Karpas-422 (cell line): ENCODE measurements around the gene RPA4. TPM values are rescaled to one million over a fixed set of nuclear protein-coding genes. Genes with fewer than 3 reads are reported as not detected.

ENCODE experiments used
- DNase-seq: peaks from one replicate; pipeline ENCODE4 v3.0.0-alpha.2; 2015
- H2AFZ ChIP-seq: fragments of 200-600 bp; sonication (generic); 2 replicates; pipeline ENCODE4 v1.6.1; 2014; ENCODE audit warnings: antibody characterized with exemption, low read length, mixed read lengths
- H3K27ac ChIP-seq: fragments of 200-600 bp; sonication (generic); 2 replicates; pipeline ENCODE4 v1.5.1; 2014; ENCODE audit warnings: mild to moderate bottlenecking, low read length, moderate library complexity
- H3K27me3 ChIP-seq: fragments of 200-600 bp; sonication (generic); 2 replicates; pipeline ENCODE4 v1.6.1; 2014; ENCODE audit warnings: low read length, mixed read lengths
- H3K36me3 ChIP-seq: fragments of 200-600 bp; sonication (generic); 2 replicates; pipeline ENCODE4 v1.6.1; 2014; ENCODE audit warnings: low read length, mixed read lengths; ENCODE audit not compliant: insufficient read depth
- H3K4me1 ChIP-seq: fragments of 200-600 bp; sonication (generic); 2 replicates; pipeline ENCODE4 v1.6.1; 2014; ENCODE audit warnings: mild to moderate bottlenecking, low read length, mixed read lengths
- H3K4me2 ChIP-seq: fragments of 200-600 bp; sonication (generic); 2 replicates; pipeline ENCODE4 v1.6.1; 2014; ENCODE audit warnings: low read length, low read depth, mild to moderate bottlenecking; ENCODE audit not compliant: poor library complexity, severe bottlenecking
- H3K4me3 ChIP-seq: fragments of 200-600 bp; sonication (generic); 2 replicates; pipeline ENCODE4 v1.5.1; 2014; ENCODE audit warnings: mild to moderate bottlenecking, antibody characterized with exemption, low read length, mixed read lengths
- H3K79me2 ChIP-seq: fragments of 200-600 bp; sonication (generic); 2 replicates; pipeline ENCODE4 v1.6.1; 2014; ENCODE audit warnings: mild to moderate bottlenecking, low read length, mixed read lengths
- H3K9ac ChIP-seq: fragments of 200-600 bp; sonication (generic); 2 replicates; pipeline ENCODE4 v1.6.0; 2014; ENCODE audit warnings: low read length
- H3K9me2 ChIP-seq: fragments of 200-600 bp; sonication (generic), shearing (Covaris generic); replicated peaks from 2 replicates; pipeline ENCODE4 v1.6.0; 2014; ENCODE audit warnings: mild to moderate bottlenecking, low read length, moderate library complexity; ENCODE audit not compliant: insufficient read depth
- H3K9me3 ChIP-seq: fragments of 300-700, 200-600 bp; sonication (generic); 2 replicates; pipeline ENCODE4 v1.6.1; 2014; ENCODE audit warnings: low read length, mixed read lengths
- H4K20me1 ChIP-seq: fragments of 200-600 bp; sonication (generic); 2 replicates; pipeline ENCODE4 v1.6.1; 2014; ENCODE audit warnings: mild to moderate bottlenecking, antibody characterized with exemption, low read length, low read depth; ENCODE audit not compliant: insufficient read depth
- total RNA-seq: library from RNA; depleted of rRNA; stranded (reverse); fragments of >200 nt; shearing (Covaris generic); gene quantifications from 2 replicates; pipeline ENCODE4 v1.2.3, GENCODE V29; 2014; ENCODE audit warnings: low replicate concordance; rRNA removed

Gene RPA4
- total RNA-seq, 1 experiment from 2014 or later, result not detected

- no peaks in the 10 kb centered on the region for H3K27me3 ChIP-seq
- no peak overlapping the region for H2AFZ ChIP-seq
- no peak for DNase-seq
- no peaks in the 10 kb centered on the region for H3K9me3 ChIP-seq
- no peak overlapping the region for H3K27ac ChIP-seq
- H3K9me2 ChIP-seq, result no peaks in the 10 kb centered on the region
- no peaks in the 10 kb centered on the region for H3K36me3 ChIP-seq
- H3K4me2 ChIP-seq, result no peak overlapping the region
- H3K79me2 ChIP-seq, result no peaks in the 10 kb centered on the region
- no peak overlapping the region for H3K4me3 ChIP-seq
- no peaks in the 10 kb centered on the region for H3K4me1 ChIP-seq
- H3K9ac ChIP-seq, result no peak overlapping the region
- H4K20me1 ChIP-seq, result no peaks in the 10 kb centered on the region
Observed at GRCh38 chrX:96909291-96909690, 25.6 kb downstream of the RPA4 start.

- H3K9me2 ChIP-seq, result no peaks in the 10 kb centered on the region
- H3K4me2 ChIP-seq, result no peak overlapping the region
- DNase-seq, result no peak
- no peaks in the 10 kb centered on the region for H4K20me1 ChIP-seq
- no peak overlapping the region for H3K4me3 ChIP-seq
- no peaks in the 10 kb centered on the region for H3K27me3 ChIP-seq
- no peak overlapping the region for H3K9ac ChIP-seq
- no peaks in the 10 kb centered on the region for H3K36me3 ChIP-seq
- H3K27ac ChIP-seq, result no peak overlapping the region
- H3K9me3 ChIP-seq, result no peaks in the 10 kb centered on the region
- no peaks in the 10 kb centered on the region for H3K4me1 ChIP-seq
- no peaks in the 10 kb centered on the region for H3K79me2 ChIP-seq
- no peak overlapping the region for H2AFZ ChIP-seq
Observed at GRCh38 chrX:96918864-96919263, 35.2 kb downstream of the RPA4 start.

- Histone ChIP-seq H3K27me3 (no peaks in the 10 kb centered on the region), H4K20me1 (no peaks in the 10 kb centered on the region), H3K4me1 (no peaks in the 10 kb centered on the region), H3K27ac (no peak overlapping the region), H3K9ac (no peak overlapping the region), H3K79me2 (no peaks in the 10 kb centered on the region), H3K36me3 (no peaks in the 10 kb centered on the region), H2AFZ (no peak overlapping the region), H3K9me2 (no peaks in the 10 kb centered on the region), H3K9me3 (no peaks in the 10 kb centered on the region), H3K4me3 (no peak overlapping the region), H3K4me2 (no peak overlapping the region)
- no peak for DNase-seq
Observed at GRCh38 chrX:96919672-96920071, 36.0 kb downstream of the RPA4 start.

GRCh38 chrX:96924581-96924980 lies 40.9 kb downstream of the RPA4 start:
- Histone ChIP-seq H3K79me2 (no peaks in the 10 kb centered on the region), H3K4me2 (no peak overlapping the region), H3K4me3 (no peak overlapping the region), H3K27me3 (no peaks in the 10 kb centered on the region), H2AFZ (no peak overlapping the region), H3K9me3 (no peaks in the 10 kb centered on the region), H4K20me1 (no peaks in the 10 kb centered on the region), H3K27ac (no peak overlapping the region), H3K9ac (no peak overlapping the region), H3K9me2 (no peaks in the 10 kb centered on the region), H3K36me3 (no peaks in the 10 kb centered on the region), H3K4me1 (no peaks in the 10 kb centered on the region)
- DNase-seq, result no peak

GRCh38 chrX:96929036-96929435 lies 45.3 kb downstream of the RPA4 start:
- Histone ChIP-seq H2AFZ (no peak overlapping the region), H3K9ac (no peak overlapping the region), H3K4me1 (no peaks in the 10 kb centered on the region), H3K27me3 (no peaks in the 10 kb centered on the region), H3K79me2 (no peaks in the 10 kb centered on the region), H3K36me3 (no peaks in the 10 kb centered on the region), H3K9me2 (no peaks in the 10 kb centered on the region), H4K20me1 (no peaks in the 10 kb centered on the region), H3K9me3 (no peaks in the 10 kb centered on the region), H3K4me3 (no peak overlapping the region), H3K4me2 (no peak overlapping the region), H3K27ac (no peak overlapping the region)
- no peak for DNase-seq

Other genes starting within 250 kb of the RPA4 start
- gene DIAPH2, start 199.1 kb upstream of the RPA4 start, total RNA-seq, result 0.29 and 0.89 TPM in 2 replicates